Astrocyte of the spinal cord (primary cell): Measurements from ENCODE around the gene ZNF70.

ENCODE experiments used
- DNase-seq: peaks from one replicate; pipeline ENCODE4 v3.0.0; 2011; ENCODE audit warnings: low read depth, low spot score
- H3K4me3 ChIP-seq: 2 replicates; pipeline ENCODE4 v1.5.1; 2011; ENCODE audit warnings: low read depth, mild to moderate bottlenecking, low read length, moderate library complexity
- CTCF ChIP-seq: IDR thresholded peaks from 2 replicates; pipeline ENCODE4 v1.5.1; 2012; ENCODE audit warnings: low read depth, mild to moderate bottlenecking, low read length, inconsistent platforms
- in situ Hi-C: cut with HindIII; loops from 2 replicates; pipeline ENCODE4 v1.10.0; 2017; ENCODE audit warnings: low sequenced_read_pairs

Gene ZNF70

GRCh38 chr22:23690713-23691112 is 60.2 kb downstream of the ZNF70 start, which contains the start of gene RGL4:
TSS of gene RGL4 (plus strand) at chr22:23691013. CDS start at chr22:23692031, 1,018 bp downstream.
- no peak for TF ChIP-seq CTCF
- in situ Hi-C loops = no loop called here
- no peak within 1 kb of the TSS for H3K4me3 ChIP-seq
- no peak for DNase-seq

DNA sequence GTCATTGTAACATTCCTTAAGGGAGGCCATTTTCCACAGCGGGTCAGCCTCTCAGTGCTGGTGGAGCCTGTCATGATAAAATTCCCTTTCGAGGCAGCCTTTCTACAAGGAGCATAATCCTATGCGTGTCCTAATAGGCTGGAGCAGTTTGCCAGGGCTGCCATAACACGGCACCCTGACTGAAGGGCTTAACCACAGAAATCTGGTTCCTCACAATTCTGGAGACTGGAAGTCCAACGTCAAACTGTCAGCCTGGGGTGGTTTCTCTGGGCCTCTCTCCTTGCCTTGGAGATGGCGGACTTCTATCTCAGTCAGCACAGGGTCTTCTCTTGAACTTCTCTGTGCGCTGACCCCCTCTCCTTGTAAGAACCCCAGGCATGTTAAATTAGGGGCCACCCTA is 61.5 kb downstream of the ZNF70 start:
- in situ Hi-C loops = no loop called here
- no peak for TF ChIP-seq CTCF

More for the DNA sequence above, 61.5 kb downstream of the ZNF70 start:
- no peak for DNase-seq
- H3K4me3 ChIP-seq = no peak overlapping the region
